Dedifferentiated amniotic fluid mesenchymal stem cell (primary cell): Measurements from ENCODE around the gene CLDN3.
"Not testable (repeated sequence)": the region's sequence is repeated elsewhere in the genome, so short reads cannot be mapped to it uniquely, and the experiment has no call there.

Source experiments
- DNase-seq: peaks from one replicate; pipeline ENCODE4 v3.0.0-alpha.2; 2016; ENCODE audit errors: extremely low spot score

The CLDN3 gene

GRCh38 chr7:73770002-73770859 lies at the start of gene CLDN3:
TSS of gene CLDN3 (minus strand) at chr7:73770270. CDS start at chr7:73770049, 221 bp downstream.
- DNase-seq = no peak

DNA sequence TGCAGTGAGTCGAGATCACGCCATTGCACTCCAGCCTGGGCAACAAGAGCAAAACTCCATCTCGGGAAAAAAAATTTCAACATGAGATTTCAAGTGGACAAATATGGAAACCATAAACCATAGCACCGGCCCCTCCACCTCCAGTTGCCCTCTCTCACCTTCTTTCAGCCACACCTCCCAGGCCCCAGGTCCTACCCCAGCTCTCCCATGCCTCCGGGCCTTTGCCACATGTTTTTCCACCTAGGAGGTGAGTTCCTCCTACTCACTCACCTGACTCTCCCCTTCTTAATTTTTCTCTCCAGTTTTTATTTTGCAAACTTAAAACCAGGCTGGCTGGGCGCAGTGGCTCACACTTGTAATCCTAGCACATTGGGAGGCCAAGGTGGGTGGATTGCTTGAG lies 47.1 kb upstream of the CLDN3 start:
- DNase-seq = no peak

- DNase-seq = no peak
Observed at GRCh38 chr7:73815436-73815835, 45.4 kb upstream of the CLDN3 start.

DNA sequence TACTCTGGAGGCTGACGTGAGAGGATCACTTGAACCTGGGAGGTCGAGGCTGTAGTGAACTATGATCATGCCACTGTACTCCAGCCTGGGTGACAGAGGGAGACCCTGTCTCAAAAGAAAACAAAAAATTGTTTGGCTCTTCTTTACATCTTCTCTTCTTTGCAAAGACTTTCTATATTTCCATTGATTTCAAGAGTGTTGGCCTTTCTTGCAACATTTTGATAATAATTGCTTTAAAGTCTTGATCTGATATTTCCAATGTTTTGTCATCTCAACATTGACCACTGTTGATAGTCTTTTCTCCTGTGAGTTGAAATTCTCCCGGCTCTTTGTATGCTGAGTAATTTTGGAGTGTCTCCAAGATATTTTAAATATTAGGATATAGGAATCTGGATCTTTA lies 42.9 kb upstream of the CLDN3 start:
- DNase-seq = no peak

GRCh38 chr7:73811760-73812168 lies 41.7 kb upstream of the CLDN3 start:
- DNase-seq = peak; percentile 18

- no peak for DNase-seq
Observed at GRCh38 chr7:73810998-73811360, 40.9 kb upstream of the CLDN3 start.

- no peak for DNase-seq
Observed at GRCh38 chr7:73809467-73809951, 39.4 kb upstream of the CLDN3 start.

- DNase-seq = no peak
Observed at GRCh38 chr7:73802459-73802858, 32.4 kb upstream of the CLDN3 start.

GRCh38 chr7:73801577-73801976 lies 31.5 kb upstream of the CLDN3 start:
- no peak for DNase-seq

DNA sequence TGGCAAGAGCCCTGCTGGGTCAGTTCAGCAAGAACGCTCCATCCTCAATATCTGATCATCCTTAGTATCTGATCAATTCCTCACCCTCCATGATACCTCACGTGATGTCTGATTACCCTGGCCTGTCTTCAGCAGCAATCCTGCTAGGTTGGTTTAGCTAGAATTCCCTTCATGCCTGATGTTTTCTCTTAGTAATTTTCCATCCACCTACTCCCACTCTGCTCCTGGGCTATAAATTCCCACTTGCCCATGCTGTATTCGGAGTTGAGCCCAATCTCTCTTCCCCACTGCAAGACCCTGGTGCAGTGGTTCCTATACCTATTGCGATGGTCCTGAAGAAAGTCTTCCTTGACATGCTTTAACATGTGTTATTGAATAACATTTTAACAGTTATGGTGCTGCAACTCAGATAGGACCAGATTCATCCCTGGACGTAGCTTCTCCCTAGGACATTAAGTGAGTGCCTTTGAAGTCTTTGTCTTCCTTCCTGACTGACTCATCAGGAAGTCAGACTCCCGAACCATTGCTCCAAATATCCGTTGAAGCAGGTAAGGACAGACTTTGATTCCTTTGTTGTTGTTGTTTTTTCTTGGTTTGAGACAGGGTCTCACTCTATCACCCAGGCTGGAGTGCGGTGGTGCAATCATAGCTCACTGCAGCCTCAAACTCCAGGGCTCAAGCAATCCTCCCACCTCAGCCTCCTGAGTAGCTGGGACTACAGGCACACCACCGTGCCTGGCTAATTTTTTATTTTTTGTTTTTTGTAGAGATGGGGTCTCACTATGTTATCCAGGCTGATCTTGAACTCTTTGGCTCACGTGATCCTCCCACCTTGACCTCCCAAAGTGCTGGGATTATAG lies 29.4 kb upstream of the CLDN3 start:
- DNase-seq = no peak

GRCh38 chr7:73797176-73797575 lies 27.1 kb upstream of the CLDN3 start:
- DNase-seq = not testable (repeated sequence)

GRCh38 chr7:73796656-73797055 lies 26.6 kb upstream of the CLDN3 start:
- not testable (repeated sequence) for DNase-seq

DNA sequence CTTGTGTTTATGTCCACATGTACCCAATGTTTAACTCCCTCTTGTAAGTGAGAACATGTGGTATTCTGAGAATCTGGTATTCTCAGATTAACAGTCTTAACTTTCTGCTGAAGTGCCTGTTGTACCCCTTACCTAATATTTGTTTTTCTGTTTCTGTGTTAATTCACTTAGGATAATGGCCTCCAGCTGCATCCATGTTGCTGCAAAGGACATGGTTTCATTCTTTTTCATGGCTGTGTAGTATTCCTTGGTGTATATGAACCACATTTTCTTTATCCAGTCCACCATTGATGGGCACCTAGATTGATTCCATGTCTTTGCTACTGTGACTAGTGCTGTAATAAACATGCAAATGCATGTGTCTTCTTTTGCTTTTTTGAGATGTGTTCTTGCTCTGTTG lies 25.1 kb upstream of the CLDN3 start:
- DNase-seq = not testable (repeated sequence)

GRCh38 chr7:73791170-73791690 lies 21.2 kb upstream of the CLDN3 start:
- not testable (repeated sequence) for DNase-seq

GRCh38 chr7:73789051-73789450 lies 19.0 kb upstream of the CLDN3 start:
- no peak for DNase-seq

- DNase-seq = not testable (repeated sequence)
Observed at GRCh38 chr7:73787786-73788048, 17.6 kb upstream of the CLDN3 start.

DNA sequence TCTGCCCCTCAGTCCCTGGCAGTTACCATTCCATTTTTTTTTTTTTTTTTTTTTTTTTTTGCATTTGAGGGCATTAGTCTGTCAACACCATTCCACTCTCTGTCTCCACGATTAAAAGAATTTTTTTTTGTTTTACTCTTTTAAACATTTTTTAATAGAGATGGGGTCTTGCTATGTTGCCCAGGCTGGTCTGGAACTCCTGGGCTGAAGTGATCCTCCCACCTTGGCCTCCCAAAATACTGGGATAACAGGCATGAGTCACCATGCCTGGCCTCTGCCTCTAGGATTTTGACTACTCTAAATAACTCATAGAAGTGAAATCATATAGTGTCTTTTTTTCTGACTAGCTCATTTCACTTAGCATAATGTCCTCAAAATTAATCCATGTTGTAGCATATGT lies 16.5 kb upstream of the CLDN3 start:
- no peak for DNase-seq

DNA sequence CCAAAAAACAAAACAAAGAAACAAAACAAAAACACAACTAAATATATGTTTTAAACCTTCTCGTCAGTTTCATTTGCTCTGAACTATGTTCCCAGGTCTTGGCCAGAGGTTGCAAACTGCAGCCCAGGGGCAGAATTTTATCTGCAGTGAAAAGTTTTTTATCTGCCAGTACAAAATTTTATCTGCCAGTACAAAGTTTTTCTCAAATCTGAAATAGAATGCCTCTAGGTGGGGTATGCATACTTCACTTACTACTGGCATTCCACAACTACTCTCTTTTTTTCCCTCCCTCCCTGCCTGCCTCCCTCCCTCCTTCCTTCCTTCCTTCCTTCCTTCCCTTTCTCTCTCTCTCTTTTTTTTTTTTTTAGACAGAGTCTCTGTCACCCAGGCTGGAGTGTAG lies 9.4 kb upstream of the CLDN3 start:
- no peak for DNase-seq

GRCh38 chr7:73778801-73779389 lies 8.8 kb upstream of the CLDN3 start:
- DNase-seq = no peak

- DNase-seq = no peak
Observed at GRCh38 chr7:73774923-73775322, 4.9 kb upstream of the CLDN3 start.

DNA sequence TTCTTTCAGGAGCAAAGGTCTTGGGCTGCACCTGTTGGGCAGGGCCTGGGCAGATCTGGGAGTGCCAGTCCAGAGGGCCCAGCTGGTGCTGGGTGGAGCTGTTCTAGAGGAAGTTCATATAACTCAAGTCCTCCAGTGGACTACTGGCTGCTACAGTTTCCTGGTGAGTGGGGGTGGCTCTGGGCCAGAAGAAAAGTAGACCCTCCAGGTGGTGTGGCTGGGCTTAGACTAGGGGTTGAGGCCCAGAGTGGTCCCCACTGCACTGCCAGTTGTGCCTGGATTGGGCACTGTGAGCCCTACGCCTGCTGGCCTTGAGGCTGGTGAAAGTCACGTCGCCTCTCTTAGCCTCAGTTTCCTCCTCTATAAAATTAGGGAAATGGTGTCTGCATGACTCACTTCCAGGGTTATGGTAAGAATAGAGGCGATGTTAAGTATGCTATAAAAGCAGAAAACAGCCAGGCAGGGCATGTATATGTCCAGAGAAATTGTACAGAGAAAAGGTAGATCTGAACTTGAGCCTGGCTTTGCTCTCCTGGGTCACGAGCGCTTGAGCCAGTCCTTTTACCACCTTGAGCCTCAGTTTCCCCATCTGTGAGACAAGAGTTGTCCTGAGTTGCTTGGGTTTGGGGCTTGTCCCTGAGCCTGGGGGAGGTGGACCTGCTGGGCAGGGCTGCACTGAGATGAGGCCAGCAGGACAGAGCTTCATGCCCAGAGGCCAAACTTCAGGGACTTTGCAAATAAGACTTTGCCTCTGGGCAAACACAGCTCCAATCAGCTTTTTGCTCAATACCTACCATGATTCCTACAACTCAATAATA lies 3.8 kb upstream of the CLDN3 start:
- no peak for DNase-seq
